Right lobe of liver (tissue), 6 donors: ENCODE results near the gene THYN1. TPM values are rescaled to one million over a fixed set of nuclear protein-coding genes. Genes with fewer than 3 reads are reported as not detected.

Experiments
- ATAC-seq, 4 donors: fragments of 200-7000 bp; cut with Tn5 transposase; one replicate each; pipeline ENCODE4 v1.9.1; 2020; ENCODE audit warnings: mild to moderate bottlenecking in 4 of 4, moderate library complexity in 4 of 4
- DNase-seq, 3 donors: peaks; one replicate each; pipeline ENCODE4 v3.0.0-alpha.2; 2020
- H3K27ac ChIP-seq, 3 donors: fragments of 200-600 bp; one replicate each; pipeline ENCODE4 v1.8.0; 2022
- H3K27me3 ChIP-seq, 2 donors: fragments of 200-600 bp; one replicate each; pipeline ENCODE4 v1.8.0; 2022
- H3K36me3 ChIP-seq, 4 donors: fragments of 200-600 bp; sonication (generic) in 1 of 4; one replicate each; pipeline versions ENCODE4 v1.5.1 to v1.8.0; 2017 to 2022; ENCODE audit warnings: control low read depth in 1 of 4
- H3K4me1 ChIP-seq, 4 donors: fragments of 200-600 bp; sonication (generic) in 1 of 4; one replicate each; pipeline versions ENCODE4 v1.5.1 to v1.8.0; 2017 to 2022; ENCODE audit warnings: control low read depth in 1 of 4
- H3K4me3 ChIP-seq, 3 donors: fragments of 200-600 bp; one replicate each; pipeline ENCODE4 v1.8.0; 2022
- H3K9me3 ChIP-seq, 4 donors: fragments of 200-600 bp; sonication (generic) in 1 of 4; one replicate each; pipeline versions ENCODE4 v1.5.1 to v1.8.0; 2017 to 2022; ENCODE audit warnings: control low read depth in 1 of 4
- POLR2A ChIP-seq: fragments of 450-650 bp; IDR thresholded peaks from one replicate; pipeline ENCODE4 v1.6.1; 2017; ENCODE audit warnings: antibody characterized with exemption, mild to moderate bottlenecking
- WGBS: methylation state at CpG from one replicate; pipeline ENCODE4 v1.1.6; 2018; ENCODE audit warnings: low coverage, low lambda C conversion rate; ENCODE audit not compliant: insufficient coverage; ENCODE audit errors: missing lambda C conversion rate; 5-methylcytosine and 5-hydroxymethylcytosine counted together
- intact Hi-C, 2 donors: fragments of 100-400 bp; cut with DNase I; formaldehyde crosslinking; loops; one replicate each; pipeline versions ENCODE4 v1.11.2 to v1.14.1; 2022
- total RNA-seq, 6 experiments: library from RNA; depleted of rRNA in 2 of 6; stranded (reverse); fragments of >200 nt in 2 of 6; fragmentation: NEBNext Ultra II Directional in 3 of 6; extraction: Animal tissue kit (Norgen Biotek cat#: 25700) in 3 of 6; gene quantifications; one replicate each; pipeline versions ENCODE4 v1.1.0 to v1.2.4, GENCODE V29; 2016 to 2023
- TF ChIP-seq, protein P1 (sequence below), 4 donors: fragments of 200-600 bp in 3 of 4; fragments of 450-650 bp in 1 of 4; IDR thresholded peaks; one replicate each; pipeline versions ENCODE4 v1.5.1 to v1.8.0; 2016 to 2022; ENCODE audit warnings: antibody characterized with exemption in 4 of 4, mild to moderate bottlenecking in 2 of 4
- donor health status: DM: no; HTN: yes; CAD: no.
- donor health status: DM: no; HTN: no; CAD: no.
- donor health status: DM: no; HTN: no; CAD: no.
- donor health status: DM: no; HTN: yes; CAD: no.
- donor health status: DM: no; HTN: yes; CAD: no.

THYN1 gene
- total RNA-seq, 6 experiments from 2014 or later = 11.7 to 39.2 (median 20.6) TPM

DNA sequence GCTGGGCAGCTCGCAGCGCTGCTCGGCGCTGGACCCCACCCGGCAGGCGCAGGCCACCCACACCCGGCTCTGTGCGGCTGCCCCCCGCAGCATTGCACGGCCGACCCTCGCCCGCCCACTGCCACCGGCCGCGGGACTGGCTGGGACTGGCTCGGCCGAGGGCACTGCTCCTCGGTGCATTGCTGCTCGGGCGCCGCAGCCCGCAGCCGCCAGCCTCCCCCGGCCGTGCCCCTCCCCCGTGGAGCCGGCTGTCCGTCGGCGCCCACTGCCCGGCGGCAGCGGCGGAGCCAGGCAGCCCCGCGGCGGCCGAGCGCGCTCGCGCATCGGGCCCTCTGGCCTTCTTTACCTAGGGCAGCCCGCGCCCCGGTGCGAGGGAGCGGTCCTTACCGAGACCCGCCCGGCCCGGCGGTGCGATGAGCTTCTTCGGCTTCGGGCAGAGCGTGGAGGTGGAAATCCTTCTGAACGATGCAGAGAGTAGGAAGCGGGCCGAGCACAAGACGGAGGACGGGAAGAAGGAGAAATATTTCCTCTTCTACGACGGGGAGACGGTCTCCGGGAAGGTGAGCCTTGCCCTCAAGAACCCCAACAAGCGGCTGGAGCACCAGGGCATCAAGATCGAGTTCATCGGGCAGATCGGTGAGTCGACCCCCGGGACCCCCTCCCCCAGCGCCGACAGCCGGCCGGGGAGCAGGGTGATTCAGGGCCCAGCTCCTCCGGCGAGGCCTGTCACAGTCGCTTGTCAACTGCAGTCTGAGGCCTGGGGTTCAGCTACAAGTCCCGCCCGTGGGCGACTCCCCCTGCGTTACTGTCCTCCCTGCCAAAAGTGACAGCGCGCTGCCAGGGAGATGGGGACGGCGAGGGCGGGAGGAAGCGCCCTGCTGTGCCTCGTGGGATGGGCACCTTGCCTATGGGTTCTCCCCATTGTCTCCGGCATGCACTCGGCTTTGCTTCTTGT, 28.2 kb downstream of the THYN1 start:
- ATAC-seq = peak; percentile 67 to 80 (median 71)
- Histone ChIP-seq H3K27ac (peak overlapping the region; percentile 91 to 96 (median 91)), H3K9me3 (no peaks in the 10 kb centered on the region), H3K36me3 (peaks cover 0 to 13% (median 0%) of the 10 kb centered on the region in 4 donors), H3K4me1 (peaks cover 0 to 21% (median 5%) of the 10 kb centered on the region in 4 donors), H3K27me3 (no peaks in the 10 kb centered on the region), H3K4me3 (peak overlapping the region; percentile 75 to 81 (median 76))
- TF ChIP-seq, protein P1, sequence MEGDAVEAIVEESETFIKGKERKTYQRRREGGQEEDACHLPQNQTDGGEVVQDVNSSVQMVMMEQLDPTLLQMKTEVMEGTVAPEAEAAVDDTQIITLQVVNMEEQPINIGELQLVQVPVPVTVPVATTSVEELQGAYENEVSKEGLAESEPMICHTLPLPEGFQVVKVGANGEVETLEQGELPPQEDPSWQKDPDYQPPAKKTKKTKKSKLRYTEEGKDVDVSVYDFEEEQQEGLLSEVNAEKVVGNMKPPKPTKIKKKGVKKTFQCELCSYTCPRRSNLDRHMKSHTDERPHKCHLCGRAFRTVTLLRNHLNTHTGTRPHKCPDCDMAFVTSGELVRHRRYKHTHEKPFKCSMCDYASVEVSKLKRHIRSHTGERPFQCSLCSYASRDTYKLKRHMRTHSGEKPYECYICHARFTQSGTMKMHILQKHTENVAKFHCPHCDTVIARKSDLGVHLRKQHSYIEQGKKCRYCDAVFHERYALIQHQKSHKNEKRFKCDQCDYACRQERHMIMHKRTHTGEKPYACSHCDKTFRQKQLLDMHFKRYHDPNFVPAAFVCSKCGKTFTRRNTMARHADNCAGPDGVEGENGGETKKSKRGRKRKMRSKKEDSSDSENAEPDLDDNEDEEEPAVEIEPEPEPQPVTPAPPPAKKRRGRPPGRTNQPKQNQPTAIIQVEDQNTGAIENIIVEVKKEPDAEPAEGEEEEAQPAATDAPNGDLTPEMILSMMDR (IDR thresholded peaks at IDR 0.05) = no peak
- peak; percentile 71 for TF ChIP-seq POLR2A
- intact Hi-C loops = no loop called here
- WGBS = 0% methylated on average over 10 of the region's 93 CpGs
- DNase-seq = peak; percentile 86 to 93 (median 92)

DNA sequence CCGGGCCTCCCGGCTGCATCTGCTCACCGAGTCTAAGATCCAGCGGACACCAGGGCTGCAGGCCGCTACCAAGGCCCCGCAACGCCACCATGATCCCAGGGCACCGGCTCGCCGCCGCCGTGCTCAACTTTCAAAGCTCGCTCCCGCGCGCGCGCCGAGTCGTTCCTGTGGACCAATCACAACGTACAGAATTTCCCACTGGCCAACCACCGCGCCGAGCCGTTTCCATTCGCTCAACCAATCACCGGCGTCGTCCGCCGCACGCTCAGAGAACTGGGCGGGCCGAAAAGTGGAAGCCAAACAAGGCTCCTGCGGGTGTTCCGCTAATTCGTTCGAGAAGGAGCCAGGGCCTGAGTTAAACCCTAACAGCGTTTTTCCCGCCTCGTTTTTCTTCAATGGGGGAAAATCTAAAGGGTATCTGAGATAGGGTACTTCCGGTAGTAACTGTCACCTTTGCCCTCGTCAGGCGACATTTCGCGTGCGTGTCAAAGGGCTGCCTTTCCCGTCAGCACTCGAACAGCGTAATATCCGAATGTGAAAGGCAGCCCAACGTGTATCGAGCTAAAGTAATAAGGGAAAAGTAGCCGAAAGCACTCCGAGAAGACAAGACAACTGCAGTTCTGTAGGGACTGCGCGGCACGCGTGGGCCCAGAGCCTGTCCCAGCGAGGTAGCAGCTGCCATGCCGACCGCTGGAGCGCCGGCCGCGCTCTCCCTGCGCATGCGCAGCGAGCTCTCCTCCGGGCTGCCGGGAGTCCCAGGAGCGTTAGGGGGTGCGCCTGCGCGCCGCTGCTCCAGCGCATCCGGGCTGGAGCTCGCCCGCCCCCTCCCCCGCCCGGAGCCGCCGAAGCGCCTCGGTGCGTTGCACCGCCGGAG, 29.1 kb downstream of the THYN1 start, which contains the start of the genes NCAPD3 and VPS26B:
NCAPD3 (minus strand) TSS at position 132 of the 874 bp plus-strand sequence; CDS start at position 91, 41 bp downstream.
VPS26B (plus strand) TSS at position 836 of the 874 bp plus-strand sequence. CDS start 452 bp downstream, outside the sequence.
- peak; percentile 88 to 91 (median 90) for ATAC-seq
- peak within 1 kb of the TSS; percentile 91 to 96 (median 91) for H3K27ac ChIP-seq
- TF ChIP-seq, protein P1 (IDR thresholded peaks at IDR 0.05) = no peak
- peak; percentile 98 for TF ChIP-seq POLR2A

DNA sequence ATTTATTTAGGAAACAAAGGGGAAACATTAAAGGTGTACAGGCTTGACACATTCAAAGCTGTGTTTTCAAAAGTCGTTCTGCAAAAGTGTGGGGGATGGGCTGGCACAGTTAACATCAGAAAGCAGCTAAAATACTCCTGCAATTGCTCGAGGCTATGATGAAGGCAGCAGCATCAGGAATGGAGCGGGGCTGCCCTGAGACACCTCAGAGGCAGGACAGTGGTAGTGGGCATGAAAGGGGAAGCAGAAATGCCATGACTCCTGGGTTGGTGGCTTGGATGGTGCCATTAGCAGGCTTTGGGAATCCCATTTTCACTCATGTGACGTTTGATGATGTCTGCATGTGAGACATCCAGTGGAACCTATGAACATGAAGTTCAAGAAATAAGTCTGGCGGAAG, 30.0 kb downstream of the THYN1 start:
- no peak for ATAC-seq

More for the DNA sequence above, 29.1 kb downstream of the THYN1 start, which contains the start of the genes NCAPD3 and VPS26B:
- 0% methylated on average over 26 of the region's 89 CpGs for WGBS
- no peaks in the 10 kb centered on the region for H3K27me3 ChIP-seq
- peak; percentile 97 for DNase-seq
- peaks cover 0 to 22% (median 0%) of the 10 kb centered on the region in 4 donors for H3K36me3 ChIP-seq
- H3K9me3 ChIP-seq = no peaks in the 10 kb centered on the region
- peak within 1 kb of the TSS; percentile 75 to 81 (median 76) for H3K4me3 ChIP-seq
- intact Hi-C loops = no loop called here
- peaks cover 0 to 21% (median 5%) of the 10 kb centered on the region in 4 donors for H3K4me1 ChIP-seq

More for the DNA sequence above, 30.0 kb downstream of the THYN1 start:
- H3K27ac ChIP-seq = no peak overlapping the region
- H3K4me1 ChIP-seq = peaks cover 0 to 21% (median 5%) of the 10 kb centered on the region in 4 donors
- no peaks in the 10 kb centered on the region for H3K27me3 ChIP-seq
- no peak for DNase-seq
- H3K4me3 ChIP-seq = peak overlapping the region; percentile 75 to 81 (median 76)
- H3K9me3 ChIP-seq = no peaks in the 10 kb centered on the region
- TF ChIP-seq POLR2A = no peak
- TF ChIP-seq, protein P1 (IDR thresholded peaks at IDR 0.05) = no peak
- H3K36me3 ChIP-seq = peaks cover 0 to 32% (median 0%) of the 10 kb centered on the region in 4 donors
- WGBS = 19% methylated on average over 5 of the region's 5 CpGs
- intact Hi-C loops = no loop called here
